GM19468 (cell line): ENCODE data around the gene COL19A1.
"Not testable (repeated sequence)": the region's sequence is repeated elsewhere in the genome, so short reads cannot be mapped to it uniquely, and the experiment has no call there.

Experiments used
- ATAC-seq: cut with Tn5 transposase; IDR thresholded peaks from one replicate; pipeline ENCODE4 v1.9.1; 2021; ENCODE audit warnings: mild to moderate bottlenecking, moderate library complexity, moderate number of reproducible peaks; ENCODE audit not compliant: unreplicated experiment; ENCODE audit errors: extremely low read depth

The COL19A1 gene

GRCh38 chr6:69866351-69866769 is at the start of gene COL19A1:
TSS of gene COL19A1 (plus strand) at chr6:69866556. CDS start at chr6:69879568, 13,012 bp downstream.
- peak; percentile 59 for ATAC-seq

- ATAC-seq, result no peak
Observed at GRCh38 chr6:69816569-69816968, 49.8 kb upstream of the COL19A1 start.

GRCh38 chr6:69817358-69817757 is 49.0 kb upstream of the COL19A1 start:
- ATAC-seq, result no peak

GRCh38 chr6:69818223-69818930 is 48.0 kb upstream of the COL19A1 start:
- no peak for ATAC-seq

- ATAC-seq, result no peak
Observed at GRCh38 chr6:69819138-69819537, 47.2 kb upstream of the COL19A1 start.

- no peak for ATAC-seq
Observed at GRCh38 chr6:69820018-69820417, 46.3 kb upstream of the COL19A1 start.

GRCh38 chr6:69820438-69820837 is 45.9 kb upstream of the COL19A1 start:
- no peak for ATAC-seq

- ATAC-seq, result not testable (repeated sequence)
Observed at GRCh38 chr6:69824355-69824754, 42.0 kb upstream of the COL19A1 start.

- ATAC-seq, result no peak
Observed at GRCh38 chr6:69825904-69826303, 40.5 kb upstream of the COL19A1 start.

- ATAC-seq, result no peak
Observed at GRCh38 chr6:69827276-69827893, 39.0 kb upstream of the COL19A1 start.

GRCh38 chr6:69832558-69832957 is 33.8 kb upstream of the COL19A1 start:
- ATAC-seq, result no peak

GRCh38 chr6:69835414-69836179 is 30.8 kb upstream of the COL19A1 start:
- peak; percentile 42 for ATAC-seq

- no peak for ATAC-seq
Observed at GRCh38 chr6:69841862-69842261, 24.5 kb upstream of the COL19A1 start.

GRCh38 chr6:69843189-69843588 is 23.2 kb upstream of the COL19A1 start:
- ATAC-seq, result no peak

GRCh38 chr6:69846312-69846711 is 20.0 kb upstream of the COL19A1 start:
- ATAC-seq, result no peak

- no peak for ATAC-seq
Observed at GRCh38 chr6:69846770-69847491, 19.4 kb upstream of the COL19A1 start.

GRCh38 chr6:69847492-69847788 is 18.9 kb upstream of the COL19A1 start:
- ATAC-seq, result no peak

- no peak for ATAC-seq
Observed at GRCh38 chr6:69848552-69848951, 17.8 kb upstream of the COL19A1 start.

GRCh38 chr6:69852706-69853105 is 13.7 kb upstream of the COL19A1 start:
- no peak for ATAC-seq

GRCh38 chr6:69861986-69862385 is 4.4 kb upstream of the COL19A1 start:
- no peak for ATAC-seq

GRCh38 chr6:69863766-69864165 is 2.6 kb upstream of the COL19A1 start:
- no peak for ATAC-seq
